Activated CD4-positive, alpha-beta T cell treated with anti-CD3 and anti-CD28 coated beads, Interleukin-2, amount 50 U/mL, for 16 hours (primary cell): ENCODE measurements around the gene RIC8B.
A peak's percentile ranks its signal among the peaks of the same experiment; 100 is the strongest.
"Not testable (repeated sequence)": the region's sequence is repeated elsewhere in the genome, so short reads cannot be mapped to it uniquely, and the experiment has no call there.

ENCODE experiments used
- DNase-seq: peaks from one replicate; pipeline ENCODE4 v3.0.0-alpha.2; 2020

RIC8B gene

GRCh38 chr12:106774005-106774807 is at the start of gene RIC8B:
Gene RIC8B, plus strand, starts transcription at chr12:106774682. Its CDS starts 64 bp downstream, at chr12:106774746.
- DNase-seq, result peak; percentile 94

- no peak for DNase-seq
Measured at GRCh38 chr12:106724934-106725333, 49.5 kb upstream of the RIC8B start.

GRCh38 chr12:106726603-106727202 is 47.8 kb upstream of the RIC8B start:
- DNase-seq, result not testable (repeated sequence)

DNA sequence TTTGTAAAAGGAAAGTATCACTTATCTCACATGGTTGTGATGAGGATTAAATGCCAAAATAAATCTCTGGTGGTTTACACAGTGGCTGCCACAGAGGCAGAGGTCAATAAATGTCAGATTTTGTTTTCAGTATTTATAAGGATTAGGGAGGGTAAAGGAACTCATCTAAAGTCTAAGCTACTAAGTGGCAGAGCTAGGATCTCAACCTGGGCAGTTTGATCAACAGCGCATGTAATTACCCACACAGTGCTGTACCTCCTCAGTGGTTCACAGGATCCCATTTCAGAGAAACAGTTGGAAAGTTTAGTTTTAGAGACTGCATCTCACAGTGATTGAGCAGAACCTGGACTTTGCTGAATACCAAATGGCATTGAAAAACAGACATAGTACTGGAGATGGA is 44.9 kb upstream of the RIC8B start:
- no peak for DNase-seq

GRCh38 chr12:106732890-106733289 is 41.6 kb upstream of the RIC8B start:
- DNase-seq, result no peak

DNA sequence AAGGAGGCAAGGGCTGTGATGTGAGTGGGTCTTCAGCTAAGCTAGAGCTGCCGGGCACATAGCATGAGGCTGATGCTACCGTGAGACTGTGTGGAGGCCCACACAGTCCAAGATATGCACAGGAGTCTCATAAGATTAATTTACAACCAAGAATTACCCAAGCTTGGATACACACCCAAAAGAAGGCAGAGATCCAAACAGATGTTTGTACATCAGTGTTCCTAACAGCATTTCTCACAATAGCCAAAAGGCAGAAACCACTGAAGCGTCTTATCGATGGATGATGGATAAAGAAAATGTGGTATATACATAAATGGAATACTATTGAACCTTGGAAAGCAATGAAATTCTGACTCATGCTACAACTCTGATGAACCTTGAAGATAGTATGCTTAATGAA is 40.8 kb upstream of the RIC8B start:
- no peak for DNase-seq

- no peak for DNase-seq
Measured at GRCh38 chr12:106736051-106736957, 38.2 kb upstream of the RIC8B start.

DNA sequence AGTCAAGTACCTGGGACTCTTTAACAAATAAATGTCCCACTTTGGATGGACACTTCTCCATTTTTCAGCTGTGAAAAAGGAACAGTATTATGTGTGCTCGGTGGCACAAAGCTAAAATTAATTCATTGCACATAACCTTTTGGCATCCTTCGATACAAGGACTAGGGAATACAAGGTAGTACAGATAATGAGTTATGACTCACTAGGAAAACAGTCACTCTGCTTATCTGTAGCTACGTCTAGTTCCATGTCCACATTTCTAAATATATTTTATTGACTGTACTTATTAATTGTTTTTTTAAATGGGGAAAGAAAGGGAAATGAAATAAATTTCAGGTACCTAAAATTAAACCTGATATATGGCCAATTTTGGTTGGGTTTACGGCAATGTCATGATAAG is 35.2 kb upstream of the RIC8B start:
- DNase-seq, result no peak

DNA sequence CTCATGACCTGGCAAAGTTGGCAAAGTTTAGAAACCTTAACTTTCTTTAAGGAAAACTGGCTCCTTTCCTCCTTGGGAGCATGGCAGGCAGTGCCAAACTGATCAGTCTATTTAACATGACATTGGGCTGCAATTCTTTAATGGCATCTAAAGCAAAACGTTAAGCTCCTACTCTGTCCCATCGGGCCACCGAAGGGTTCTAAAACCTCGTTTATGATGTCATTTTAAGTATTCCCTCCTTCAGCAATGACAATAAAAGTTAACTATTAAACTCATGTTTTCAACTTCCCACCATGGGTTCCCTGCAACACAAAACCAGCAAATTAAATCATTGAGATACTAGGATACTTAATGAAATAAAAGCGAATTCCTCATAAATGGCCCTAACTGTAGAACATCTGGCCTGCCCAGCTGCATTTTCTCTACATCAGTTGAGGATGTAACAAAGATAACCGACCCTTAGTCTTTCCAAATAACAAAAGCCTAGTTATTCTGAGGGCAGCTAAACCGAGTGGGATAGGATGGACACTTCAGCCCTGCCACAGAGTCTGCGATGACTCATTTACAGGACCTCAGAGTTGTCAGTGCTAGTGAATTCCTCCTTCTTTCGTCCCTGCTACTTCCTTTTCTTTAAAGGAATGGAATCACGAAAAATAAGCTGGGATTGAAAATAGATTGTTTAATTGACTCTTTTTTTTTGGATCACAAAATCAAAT is 34.5 kb upstream of the RIC8B start:
- DNase-seq, result no peak

GRCh38 chr12:106740818-106741217 is 33.7 kb upstream of the RIC8B start:
- DNase-seq, result no peak

DNA sequence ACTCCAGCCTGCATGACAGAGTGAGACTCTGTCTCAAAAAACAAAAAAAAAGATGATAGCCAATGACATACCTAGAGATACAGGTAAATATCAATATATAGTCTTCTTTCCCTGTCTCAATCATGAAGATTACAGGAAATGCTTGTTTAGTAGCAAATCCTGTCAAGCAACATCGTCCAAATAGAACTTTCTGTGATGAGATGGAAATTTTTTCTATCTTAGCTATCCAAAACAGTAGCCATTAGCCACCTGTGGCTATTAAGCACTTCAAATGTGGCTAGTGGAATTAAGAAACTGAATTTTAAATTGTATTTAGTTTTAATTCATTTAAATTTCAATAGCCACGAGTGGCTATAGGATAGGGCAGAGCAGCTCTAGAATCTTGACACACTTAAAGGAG is 33.2 kb upstream of the RIC8B start:
- DNase-seq, result no peak

DNA sequence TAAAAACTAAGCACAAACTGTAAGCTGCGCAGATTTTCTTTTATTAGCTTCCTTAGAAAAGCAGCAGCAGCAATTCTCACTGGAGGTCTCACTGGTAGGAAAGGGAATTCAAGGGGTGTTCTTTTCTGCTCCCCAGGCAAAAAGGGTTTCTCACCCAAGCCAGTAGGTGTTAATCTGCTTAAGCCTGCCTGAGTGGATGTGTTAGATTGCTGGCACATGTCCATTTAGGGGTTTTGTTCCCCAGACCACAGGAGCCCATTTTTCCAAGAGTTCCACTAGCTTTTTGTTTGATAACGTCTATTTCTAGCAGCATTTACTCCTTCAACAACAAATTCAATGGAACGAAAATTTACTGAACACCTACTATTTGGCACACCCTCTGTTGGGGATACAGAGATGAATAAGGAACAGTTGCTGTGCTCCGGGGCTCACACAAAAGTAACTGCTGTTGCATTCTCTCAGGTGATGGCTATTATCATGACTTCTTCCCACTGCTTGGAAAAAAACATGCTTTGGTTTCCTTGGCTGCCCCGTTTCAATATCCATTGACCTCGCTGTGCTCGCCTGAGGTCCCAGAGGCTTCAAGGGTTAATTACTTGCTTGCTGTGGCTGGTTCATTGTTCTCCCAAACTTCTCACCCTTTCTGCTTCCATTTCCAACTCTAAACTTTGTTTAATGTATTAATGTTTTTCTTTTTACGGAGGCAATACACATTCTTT is 31.1 kb upstream of the RIC8B start:
- no peak for DNase-seq

GRCh38 chr12:106744600-106744999 is 29.9 kb upstream of the RIC8B start:
- DNase-seq, result no peak

- DNase-seq, result no peak
Measured at GRCh38 chr12:106745181-106745745, 29.2 kb upstream of the RIC8B start.

GRCh38 chr12:106747973-106748436 is 26.5 kb upstream of the RIC8B start:
- DNase-seq, result peak; percentile 7

- DNase-seq, result peak; percentile 11
Measured at GRCh38 chr12:106750524-106750923, 24.0 kb upstream of the RIC8B start.

DNA sequence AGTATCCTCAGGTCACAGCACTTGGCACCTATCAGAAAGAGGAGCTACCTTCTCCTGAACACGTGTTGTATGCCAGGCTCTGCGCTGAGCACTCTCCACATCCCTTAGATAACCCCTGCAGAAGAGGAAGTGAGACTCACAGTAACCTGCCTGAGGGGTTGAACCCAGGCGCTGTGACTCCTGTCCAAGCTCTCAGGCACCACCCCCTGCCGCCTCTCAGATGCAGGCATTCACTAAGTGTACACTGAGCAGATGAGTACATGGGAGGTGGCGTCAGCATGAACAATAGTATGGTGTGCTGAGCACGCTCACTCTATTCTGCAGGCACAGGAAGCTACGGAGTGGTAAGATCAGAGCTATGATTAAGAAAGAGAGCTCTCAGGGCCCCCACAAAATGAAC is 21.0 kb upstream of the RIC8B start:
- DNase-seq, result peak; percentile 58

- DNase-seq, result no peak
Measured at GRCh38 chr12:106754331-106754730, 20.2 kb upstream of the RIC8B start.

GRCh38 chr12:106757623-106758348 is 16.7 kb upstream of the RIC8B start:
- no peak for DNase-seq

- DNase-seq, result no peak
Measured at GRCh38 chr12:106758349-106759110, 16.0 kb upstream of the RIC8B start.
